Measurements from ENCODE around the gene TBC1D26. TPM values are rescaled to one million over a fixed set of nuclear protein-coding genes. Genes with fewer than 3 reads are reported as not detected.
"Not testable (repeated sequence)": the region's sequence is repeated elsewhere in the genome, so short reads cannot be mapped to it uniquely, and the experiment has no call there.

Gene TBC1D26
- not detected for total RNA-seq

DNA sequence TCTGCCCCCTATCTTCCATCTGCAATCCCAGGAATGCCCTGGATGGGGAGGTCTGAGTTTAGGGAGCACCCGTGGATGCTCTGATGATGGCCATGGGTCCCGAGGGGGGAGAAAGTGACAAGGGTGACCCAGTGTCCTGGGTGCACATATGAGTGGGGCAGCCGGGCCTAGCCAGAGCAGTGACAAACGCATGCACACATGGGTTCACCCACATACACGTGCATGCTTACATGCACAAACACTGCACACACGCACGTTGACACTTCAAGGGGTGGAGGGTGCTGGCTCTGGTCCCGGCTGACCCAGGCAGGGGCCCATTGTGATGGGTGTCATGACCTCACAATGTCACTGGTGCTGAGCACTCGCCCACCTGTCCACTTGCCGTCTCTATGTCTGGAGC, at the start of gene TBC1D26:
Gene TBC1D26, plus strand, starts transcription at position 384 of the 400 bp plus-strand sequence. CDS start 3,066 bp downstream, outside the sequence.
- not testable (repeated sequence) for H3K4me3 ChIP-seq; H3K27me3 ChIP-seq (replicated peaks; ENCODE audit: insufficient read depth); H3K27ac ChIP-seq; ATAC-seq (ENCODE audit: insufficient number of reproducible peaks, low FRiP score, low read depth); H3K36me3 ChIP-seq; H3K4me1 ChIP-seq (ENCODE audit: control insufficient read depth in 1 of 2, low read depth in 2 of 2); DNase-seq (ENCODE audit: low spot score); H3K9me3 ChIP-seq

DNA sequence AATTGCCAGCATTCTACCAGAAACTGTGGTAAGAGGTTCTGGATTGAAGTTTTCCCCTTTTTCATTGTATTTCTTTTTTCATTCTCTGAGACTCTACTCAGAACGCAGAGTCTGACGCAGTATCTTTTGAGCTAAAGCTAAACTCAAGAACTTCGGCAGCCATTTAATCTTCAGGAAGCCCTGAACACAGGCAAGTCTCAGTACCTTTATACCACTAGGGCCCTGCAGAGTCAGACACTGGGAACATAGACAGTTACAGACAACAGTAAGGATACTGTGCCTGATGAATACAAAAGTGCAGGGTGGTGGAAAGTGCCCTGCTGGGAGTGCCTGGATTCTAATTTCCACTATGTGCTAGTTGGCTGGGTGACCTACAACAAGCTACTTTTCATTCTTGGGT, 48.9 kb upstream of the TBC1D26 start:
- not testable (repeated sequence) for H3K27me3 ChIP-seq (replicated peaks; ENCODE audit: insufficient read depth); H3K27ac ChIP-seq; ATAC-seq (ENCODE audit: insufficient number of reproducible peaks, low FRiP score, low read depth); H3K4me3 ChIP-seq; H3K36me3 ChIP-seq; H3K4me1 ChIP-seq (ENCODE audit: control insufficient read depth in 1 of 2, low read depth in 2 of 2); H3K9me3 ChIP-seq; DNase-seq (ENCODE audit: low spot score)

DNA sequence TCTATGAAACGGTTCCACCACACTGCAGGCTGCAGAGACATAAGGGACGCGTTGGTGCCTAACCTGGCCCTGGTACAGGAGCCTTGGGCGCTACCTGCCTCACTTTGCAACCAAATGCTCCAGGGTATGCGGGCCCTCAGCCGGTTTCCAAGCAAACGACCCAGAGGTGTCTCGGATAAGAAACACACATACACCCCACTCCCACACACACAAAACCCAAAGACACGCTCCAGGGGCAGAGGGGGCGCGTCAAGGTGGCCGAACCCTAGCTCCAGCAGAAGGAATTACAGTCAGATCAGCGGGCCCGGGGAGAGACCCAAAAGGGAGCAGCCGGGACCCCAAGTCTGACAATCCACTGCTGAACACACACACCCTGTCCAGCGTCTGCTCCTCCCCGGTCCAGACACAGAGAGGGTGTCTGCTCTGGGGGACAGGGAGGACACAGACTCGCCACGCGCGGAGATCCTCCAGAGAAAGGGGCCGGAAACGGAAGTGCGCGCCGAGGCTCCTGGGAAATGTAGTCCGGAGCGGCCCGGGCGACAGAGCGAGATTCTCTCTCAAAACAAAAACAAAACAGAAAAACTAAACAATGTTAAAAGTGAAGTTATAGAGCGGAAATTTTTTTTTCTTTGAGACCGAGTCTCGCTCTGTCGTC, 48.1 kb upstream of the TBC1D26 start, which contains the start of gene TRIM16:
Gene TRIM16, minus strand, starts transcription at position 488 of the 655 bp plus-strand sequence. CDS start 32,702 bp downstream, outside the sequence.
- not testable (repeated sequence) for H3K4me1 ChIP-seq (ENCODE audit: control insufficient read depth in 1 of 2, low read depth in 2 of 2); H3K36me3 ChIP-seq; H3K27ac ChIP-seq; ATAC-seq (ENCODE audit: insufficient number of reproducible peaks, low FRiP score, low read depth); H3K9me3 ChIP-seq; H3K27me3 ChIP-seq (replicated peaks; ENCODE audit: insufficient read depth)
- peak within 1 kb of the TSS; percentile 82 for H3K4me3 ChIP-seq
- peak; percentile 30 for DNase-seq (ENCODE audit: low spot score)

DNA sequence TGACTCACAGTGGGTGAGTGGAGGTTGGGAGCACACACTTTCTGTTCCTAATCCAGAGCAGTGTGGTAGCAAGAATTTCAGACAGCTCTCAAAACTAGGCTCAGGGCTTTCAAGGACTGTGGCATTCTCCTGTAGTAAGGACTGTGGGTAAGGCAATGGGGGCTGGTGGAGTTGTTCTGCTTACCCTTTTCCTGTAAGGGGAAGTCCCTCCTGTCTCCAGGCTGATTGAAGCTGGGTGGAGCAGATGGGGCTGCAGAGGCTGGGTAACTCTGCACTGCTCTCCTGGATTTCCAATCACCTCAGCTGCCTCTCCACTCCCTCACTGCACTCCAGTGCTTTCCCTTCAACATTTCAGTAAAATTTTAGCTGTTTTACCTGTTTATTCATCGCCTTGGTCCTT, 44.6 kb upstream of the TBC1D26 start:
- not testable (repeated sequence) for H3K4me1 ChIP-seq (ENCODE audit: control insufficient read depth in 1 of 2, low read depth in 2 of 2); H3K27me3 ChIP-seq (replicated peaks; ENCODE audit: insufficient read depth); H3K36me3 ChIP-seq; ATAC-seq (ENCODE audit: insufficient number of reproducible peaks, low FRiP score, low read depth); DNase-seq (ENCODE audit: low spot score); H3K27ac ChIP-seq; H3K9me3 ChIP-seq; H3K4me3 ChIP-seq

DNA sequence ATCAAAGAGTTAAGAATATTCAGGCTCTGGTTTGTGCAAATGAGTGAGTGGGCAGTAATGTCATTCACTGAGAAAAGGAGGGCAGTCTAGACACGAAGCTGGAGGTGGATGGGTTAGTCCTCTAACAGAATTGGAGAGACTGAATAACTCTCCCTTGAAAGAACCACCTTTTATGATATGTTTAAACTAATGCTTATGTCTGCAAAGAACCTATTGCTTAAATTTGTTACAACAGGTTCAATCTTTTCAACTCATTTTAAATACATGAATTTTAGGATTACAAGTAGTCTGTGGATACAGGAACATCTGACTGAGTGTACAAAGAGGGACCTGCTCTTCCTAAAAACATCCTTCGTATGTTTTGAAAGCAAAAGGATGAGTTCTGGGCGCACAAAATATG, 33.1 kb upstream of the TBC1D26 start:
- ATAC-seq (ENCODE audit: insufficient number of reproducible peaks, low FRiP score, low read depth): peak; percentile 7
- not testable (repeated sequence) for DNase-seq (ENCODE audit: low spot score); H3K27me3 ChIP-seq (replicated peaks; ENCODE audit: insufficient read depth); H3K36me3 ChIP-seq; H3K9me3 ChIP-seq; H3K4me1 ChIP-seq (ENCODE audit: control insufficient read depth in 1 of 2, low read depth in 2 of 2)
- Histone ChIP-seq H3K4me3 (peak overlapping the region; percentile 78), H3K27ac (peak overlapping the region in 1 of 2 donors; percentile 34)

DNA sequence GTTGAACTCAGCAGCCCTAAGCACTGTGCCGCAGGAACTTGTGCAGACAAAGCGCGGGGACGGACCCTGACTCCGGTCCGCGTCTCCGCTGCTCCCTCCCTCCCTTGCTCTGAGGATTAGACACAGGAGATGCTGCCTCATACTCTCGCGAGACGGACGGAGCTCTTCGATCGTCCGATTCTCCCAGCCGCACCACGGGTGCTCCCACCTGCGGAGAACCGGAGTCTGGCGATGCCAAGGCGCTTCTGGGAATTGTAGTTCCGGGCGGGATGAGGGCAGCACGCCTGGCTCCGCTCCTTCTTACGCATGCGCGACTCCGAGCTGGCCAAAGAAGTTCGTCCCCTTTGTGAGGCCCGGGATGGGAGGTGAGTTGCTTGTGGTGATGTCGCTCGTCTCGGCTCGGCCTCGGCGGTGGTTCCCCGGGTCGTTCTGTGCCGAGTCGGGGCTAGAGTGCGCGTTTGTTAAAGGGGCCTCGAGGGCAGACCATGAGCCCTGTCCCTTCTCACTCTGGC, 32.6 kb upstream of the TBC1D26 start, which contains the start of gene ZNF286A:
Gene ZNF286A, plus strand, starts transcription at position 340 of the 512 bp plus-strand sequence. CDS start 578 bp downstream, outside the sequence.
- DNase-seq (ENCODE audit: low spot score): peak; percentile 94
- H3K27ac ChIP-seq: peak within 1 kb of the TSS in 1 of 2 donors; percentile 34
- H3K36me3 ChIP-seq; H3K27me3 ChIP-seq (replicated peaks; ENCODE audit: insufficient read depth); H3K9me3 ChIP-seq; H3K4me1 ChIP-seq (ENCODE audit: control insufficient read depth in 1 of 2, low read depth in 2 of 2): not testable (repeated sequence)
- H3K4me3 ChIP-seq: peak within 1 kb of the TSS; percentile 78
- ATAC-seq (ENCODE audit: insufficient number of reproducible peaks, low FRiP score, low read depth): peak; percentile 99

DNA sequence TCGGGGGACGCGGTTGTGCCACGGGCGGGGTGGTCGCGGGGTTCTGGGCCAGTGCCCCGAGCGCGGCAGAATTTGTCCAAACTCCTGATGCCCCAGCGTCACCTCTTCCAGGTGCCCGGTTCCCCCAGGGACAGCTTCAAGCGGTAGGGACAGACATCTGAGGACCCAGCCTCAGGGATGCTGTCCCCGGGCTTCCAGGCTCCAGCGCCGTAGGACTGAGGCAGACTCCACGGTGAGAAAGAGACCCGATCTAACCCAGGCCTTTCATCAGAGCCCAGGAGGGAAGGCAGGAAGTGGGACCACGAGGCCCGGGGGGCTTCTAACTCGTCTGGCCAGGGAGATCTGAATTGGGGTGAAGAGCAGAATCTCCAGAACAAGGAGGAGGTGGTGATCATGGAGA, 32.1 kb upstream of the TBC1D26 start:
- H3K4me1 ChIP-seq (ENCODE audit: control insufficient read depth in 1 of 2, low read depth in 2 of 2); H3K9me3 ChIP-seq; DNase-seq (ENCODE audit: low spot score); H3K27me3 ChIP-seq (replicated peaks; ENCODE audit: insufficient read depth); ATAC-seq (ENCODE audit: insufficient number of reproducible peaks, low FRiP score, low read depth); H3K36me3 ChIP-seq: not testable (repeated sequence)
- Histone ChIP-seq H3K27ac (peak overlapping the region in 1 of 2 donors; percentile 34), H3K4me3 (peak overlapping the region; percentile 78)

DNA sequence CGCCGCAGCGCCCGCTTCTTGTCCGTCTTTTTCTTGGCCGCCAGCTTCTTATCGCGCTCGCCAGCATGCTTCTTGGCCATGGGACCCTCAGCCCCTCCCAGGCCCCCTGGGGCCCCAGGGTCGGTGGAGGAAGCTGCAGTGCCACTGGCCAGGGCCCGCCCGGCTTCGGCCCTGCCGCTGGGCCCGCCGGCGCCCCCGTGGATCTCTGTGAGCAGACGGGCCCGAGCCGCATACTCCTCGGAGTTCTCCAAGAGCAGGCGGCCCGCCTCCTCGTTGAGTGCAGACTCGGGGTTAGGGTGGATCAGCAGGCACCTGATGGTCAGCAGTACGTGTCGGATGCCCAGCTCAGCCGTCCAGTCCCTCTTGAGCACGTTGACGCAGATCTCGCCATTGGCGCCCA, 27.8 kb upstream of the TBC1D26 start:
- not testable (repeated sequence) for ATAC-seq (ENCODE audit: insufficient number of reproducible peaks, low FRiP score, low read depth); H3K4me1 ChIP-seq (ENCODE audit: control insufficient read depth in 1 of 2, low read depth in 2 of 2); H3K4me3 ChIP-seq; H3K27ac ChIP-seq; DNase-seq (ENCODE audit: low spot score); H3K27me3 ChIP-seq (replicated peaks; ENCODE audit: insufficient read depth); H3K9me3 ChIP-seq
- peaks cover 21% of the 10 kb centered on the region for H3K36me3 ChIP-seq

DNA sequence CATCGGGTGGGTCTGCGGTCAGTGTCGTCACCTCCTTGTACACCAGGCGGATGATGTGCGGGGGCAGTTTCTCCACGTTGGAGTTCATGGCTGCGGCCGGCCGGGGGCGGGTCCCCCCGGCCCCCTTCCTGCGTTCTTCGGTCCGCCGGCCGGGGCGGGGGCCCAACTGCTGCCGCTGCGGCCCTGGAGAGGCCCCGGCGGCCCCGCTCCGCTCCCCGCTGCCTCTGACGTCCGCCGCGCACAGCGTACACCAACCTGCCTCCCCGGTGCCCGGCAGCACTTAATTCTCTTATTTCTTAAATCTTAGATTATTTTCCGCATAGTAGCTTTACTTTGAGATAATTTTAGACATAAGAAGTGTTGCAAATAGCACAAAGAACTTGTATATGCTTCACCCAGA, 27.3 kb upstream of the TBC1D26 start:
- H3K27ac ChIP-seq; ATAC-seq (ENCODE audit: insufficient number of reproducible peaks, low FRiP score, low read depth); H3K4me1 ChIP-seq (ENCODE audit: control insufficient read depth in 1 of 2, low read depth in 2 of 2); H3K4me3 ChIP-seq; H3K9me3 ChIP-seq; DNase-seq (ENCODE audit: low spot score); H3K27me3 ChIP-seq (replicated peaks; ENCODE audit: insufficient read depth): not testable (repeated sequence)
- peaks cover 21% of the 10 kb centered on the region for H3K36me3 ChIP-seq

DNA sequence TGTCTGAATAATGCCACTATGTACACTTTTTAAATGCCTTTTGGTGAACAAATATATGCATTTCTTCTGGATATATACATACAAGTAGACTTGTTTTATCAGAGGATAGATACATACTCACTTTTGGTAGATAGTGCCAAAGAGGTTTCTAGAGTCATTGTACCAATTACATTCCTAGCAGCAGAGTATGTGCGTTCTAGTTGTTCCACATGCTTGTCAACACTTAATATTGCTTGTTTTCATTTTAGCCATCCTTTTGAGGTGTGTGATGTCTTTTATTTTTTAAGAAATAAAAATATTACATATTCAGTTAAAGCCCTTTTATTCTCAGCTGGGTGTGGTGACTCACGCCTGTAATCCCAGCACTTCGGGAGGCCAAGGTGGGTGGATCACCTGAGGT, 23.2 kb upstream of the TBC1D26 start:
- not testable (repeated sequence) for H3K27ac ChIP-seq; H3K4me3 ChIP-seq; ATAC-seq (ENCODE audit: insufficient number of reproducible peaks, low FRiP score, low read depth); DNase-seq (ENCODE audit: low spot score); H3K27me3 ChIP-seq (replicated peaks; ENCODE audit: insufficient read depth); H3K4me1 ChIP-seq (ENCODE audit: control insufficient read depth in 1 of 2, low read depth in 2 of 2)
- H3K9me3 ChIP-seq: peaks cover 18% of the 10 kb centered on the region
- peaks cover 29% of the 10 kb centered on the region for H3K36me3 ChIP-seq

DNA sequence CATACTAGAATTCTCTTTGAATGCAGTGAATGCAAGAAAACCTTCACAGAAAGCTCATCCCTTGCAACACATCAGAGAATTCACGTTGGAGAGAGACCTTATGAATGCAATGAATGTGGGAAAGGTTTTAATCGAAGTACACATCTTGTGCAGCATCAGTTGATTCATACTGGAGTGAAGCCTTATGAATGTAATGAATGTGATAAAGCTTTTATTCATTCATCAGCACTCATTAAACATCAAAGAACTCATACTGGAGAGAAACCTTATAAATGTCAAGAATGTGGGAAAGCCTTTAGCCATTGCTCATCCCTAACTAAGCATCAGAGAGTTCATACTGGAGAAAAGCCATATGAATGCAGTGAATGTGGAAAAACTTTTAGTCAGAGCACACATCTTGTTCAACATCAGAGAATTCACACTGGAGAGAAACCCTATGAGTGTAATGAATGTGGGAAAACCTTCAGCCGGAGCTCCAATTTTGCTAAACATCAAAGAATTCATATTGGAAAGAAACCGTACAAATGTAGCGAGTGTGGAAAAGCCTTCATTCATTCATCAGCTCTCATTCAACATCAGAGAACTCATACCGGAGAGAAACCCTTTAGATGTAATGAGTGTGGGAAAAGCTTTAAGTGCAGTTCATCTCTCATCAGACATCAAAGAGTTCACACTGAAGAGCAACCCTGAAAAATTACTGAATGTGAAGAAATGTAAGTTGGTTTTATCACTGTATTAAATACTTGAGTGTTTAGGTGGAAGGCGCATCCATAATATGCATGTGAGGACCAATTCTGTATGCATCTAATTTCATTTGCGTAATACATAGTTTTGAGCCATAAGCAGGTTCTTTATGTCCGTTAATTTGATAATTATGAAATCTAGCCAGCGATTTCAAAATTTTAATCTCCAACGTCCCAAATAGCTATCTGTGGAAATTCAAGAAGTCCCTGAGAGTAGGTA, 15.2 kb upstream of the TBC1D26 start:
- DNase-seq (ENCODE audit: low spot score); H3K27me3 ChIP-seq (replicated peaks; ENCODE audit: insufficient read depth); H3K36me3 ChIP-seq; ATAC-seq (ENCODE audit: insufficient number of reproducible peaks, low FRiP score, low read depth); H3K4me1 ChIP-seq (ENCODE audit: control insufficient read depth in 1 of 2, low read depth in 2 of 2); H3K27ac ChIP-seq; H3K4me3 ChIP-seq: not testable (repeated sequence)
- peaks cover 49% of the 10 kb centered on the region for H3K9me3 ChIP-seq

DNA sequence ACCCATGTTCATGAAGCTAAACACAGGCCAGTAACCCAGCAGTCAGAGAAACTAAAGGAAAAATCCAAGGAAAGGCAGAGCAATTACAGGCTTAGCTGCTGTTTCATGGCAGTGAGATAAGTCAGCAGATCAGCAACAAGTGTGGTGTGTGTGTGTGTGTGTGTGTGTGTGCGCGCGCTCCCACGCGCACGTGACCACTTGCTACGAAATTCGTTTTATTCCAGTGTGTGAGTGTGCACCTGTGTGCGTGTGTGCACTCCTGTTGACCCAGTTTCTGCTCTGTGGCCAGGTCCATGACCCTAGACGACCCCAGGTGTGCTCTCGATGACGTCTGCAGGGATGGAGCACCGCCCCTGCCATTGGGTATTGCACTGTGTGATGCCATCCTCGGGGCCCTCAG, 1.5 kb upstream of the TBC1D26 start:
- not testable (repeated sequence) for H3K27me3 ChIP-seq (replicated peaks; ENCODE audit: insufficient read depth); DNase-seq (ENCODE audit: low spot score); H3K27ac ChIP-seq; H3K4me1 ChIP-seq (ENCODE audit: control insufficient read depth in 1 of 2, low read depth in 2 of 2); H3K9me3 ChIP-seq; H3K4me3 ChIP-seq; H3K36me3 ChIP-seq; ATAC-seq (ENCODE audit: insufficient number of reproducible peaks, low FRiP score, low read depth)

Data from thoracic aorta (tissue), 2 donors.